Measurements from ENCODE around the gene NOC4L. TPM values are rescaled to one million over a fixed set of nuclear protein-coding genes. Genes with fewer than 3 reads are reported as not detected.

The NOC4L gene
- total and polyA plus RNA-seq, 2 of the 4 experiments (the other 2 are of a cell fraction), result 5.2 to 13.4 TPM

DNA sequence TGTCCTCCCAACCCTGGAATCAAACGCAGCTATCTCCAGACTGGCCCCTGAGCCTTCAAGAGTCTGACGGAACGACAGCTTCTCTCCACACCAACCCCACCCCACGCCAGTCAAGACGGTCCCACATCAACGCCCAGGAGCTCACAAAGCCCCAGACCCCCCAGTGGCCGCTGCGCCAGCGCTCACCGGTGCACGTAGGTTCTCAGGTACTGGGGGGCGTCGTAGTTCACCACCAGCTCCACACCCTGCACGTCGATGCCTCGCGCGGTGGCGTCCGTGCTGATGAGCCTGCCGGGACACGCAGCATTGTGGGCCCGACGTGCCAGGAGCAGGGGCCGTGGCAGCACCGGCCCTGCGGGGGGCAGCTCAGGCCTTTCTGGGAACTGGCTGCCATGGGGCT, 4.3 kb upstream of the NOC4L start:
- 99% methylated on average over 17 of the region's 27 CpGs; no CpG with 5 or more reads in 1 of the 2 experiments for WGBS, 2 experiments (ENCODE audit: extremely low coverage in 2 of 2, insufficient read length in 1 of 2)
- H3K4me1 ChIP-seq (ENCODE audit: control insufficient read depth, insufficient read depth, low read length), result peaks cover 3% of the 10 kb centered on the region
- CTCF ChIA-PET, result no interaction called here

More for the DNA sequence above, 4.3 kb upstream of the NOC4L start:
- Histone ChIP-seq H3K4ac (ENCODE audit: low read depth, low read length) (no peak overlapping the region), H3K4me3 (ENCODE audit: insufficient read depth, low read depth, low read length) (no peak overlapping the region), H2BK5ac (ENCODE audit: low read depth, low read length, poor library complexity, severe bottlenecking) (no peak overlapping the region), H3K18ac (ENCODE audit: low read depth, low read length) (no peak overlapping the region), H4K91ac (ENCODE audit: insufficient read depth, low read depth, low read length) (no peak overlapping the region), H3K4me2 (ENCODE audit: low read depth, low read length) (no peak overlapping the region), H2BK120ac (ENCODE audit: low read depth, low read length) (no peak overlapping the region), H3K27me3 (ENCODE audit: control insufficient read depth, insufficient read depth, low read length) (no peaks in the 10 kb centered on the region), H3K9me1 (ENCODE audit: insufficient read depth, low read length) (0 out of 2 replicates have a peak, but pooled peaks cover 3% of the 10 kb centered on the region), H2AK5ac (ENCODE audit: low read depth, low read length) (no peak overlapping the region), H3K56ac (ENCODE audit: extremely low read depth, insufficient read depth, low read length) (no peak overlapping the region), H2AK9ac (replicated peaks; ENCODE audit: low read depth, low read length, poor library complexity) (no peak overlapping the region), H3K14ac (replicated peaks; ENCODE audit: low read depth, low read length) (no peak overlapping the region), H4K20me1 (ENCODE audit: insufficient read depth, low read length) (peaks cover 5% of the 10 kb centered on the region; the same call in 1 of the 2 replicates), H4K5ac (ENCODE audit: low read depth, low read length) (no peak overlapping the region), H3K36me3 (ENCODE audit: control insufficient read depth, insufficient read depth, low read length) (peaks cover 44% of the 10 kb centered on the region), H3K23ac (ENCODE audit: low read depth, low read length) (no peak overlapping the region), H4K8ac (ENCODE audit: low read depth in 2 of 2, low read length in 2 of 2) (no peak overlapping the region), H2AFZ (replicated peaks; ENCODE audit: low read length, poor library complexity) (no peak overlapping the region), H3K79me1 (ENCODE audit: low read depth in 1 of 2, low read length in 2 of 2) (peaks cover 4 to 20% of the 10 kb centered on the region in 2 experiments), H3K9ac (ENCODE audit: low read depth, low read length) (no peak overlapping the region), H3K9me3 (ENCODE audit: control insufficient read depth, insufficient read depth, low read length) (no peaks in the 10 kb centered on the region), H2BK15ac (ENCODE audit: low read depth, low read length) (no peak overlapping the region), H3K27ac (ENCODE audit: insufficient read depth, low read length) (no peak overlapping the region), H2BK20ac (ENCODE audit: low read depth, low read length) (no peak overlapping the region)
- DNase-seq (no peak), ATAC-seq (ENCODE audit: low read depth) (no peak)
- intact Hi-C loops (cut with micrococcal nuclease) (no loop called here), dilution Hi-C loops (cut with HindIII; ENCODE audit: low sequenced_read_pairs, unreplicated experiment) (no loop called here), in situ Hi-C loops (cut with MboI; ENCODE audit: low sequenced_read_pairs) (no loop called here)
- POLR2A ChIA-PET (ENCODE audit: unreplicated experiment), result no interaction called here
- no TSS peak for BruUV-seq (replicated peaks)
- no peak for TF ChIP-seq ELK1 (IDR thresholded peaks at IDR 0.05; ENCODE audit: borderline replicate concordance, low read depth, low read length)
- no peak for TF ChIP-seq SMC3 (IDR thresholded peaks at IDR 0.05; ENCODE audit: low read depth, low read length)
- no peak for TF ChIP-seq BHLHE40 (IDR thresholded peaks at IDR 0.05; ENCODE audit: low read depth, low read length)
- TF ChIP-seq USF2 (IDR thresholded peaks at IDR 0.05; ENCODE audit: low read depth, low read length), result no peak
- TF ChIP-seq CHD1 (IDR thresholded peaks at IDR 0.05; ENCODE audit: low read depth, low read length), result no peak
- no peak for TF ChIP-seq RFX5 (IDR thresholded peaks at IDR 0.05; ENCODE audit: low read depth, low read length)
- TF ChIP-seq RCOR1 (IDR thresholded peaks at IDR 0.05; ENCODE audit: insufficient replicate concordance, low read length), result no peak
